ENCODE measurements around the gene PLB1. TPM values are rescaled to one million over a fixed set of nuclear protein-coding genes. Genes with fewer than 3 reads are reported as not detected.

Gene PLB1
- total RNA-seq, 2 donors from 2014 or later, result 1.0 to 12.9 TPM

- Histone ChIP-seq H3K4me3 (no peak overlapping the region), H3K9me3 (no peaks in the 10 kb centered on the region), H3K27ac (no peak overlapping the region), H3K4me1 (peaks cover 36% of the 10 kb centered on the region), H3K36me3 (replicated peaks in 1 of 2; ENCODE audit: insufficient read depth in 1 of 2, low read depth in 2 of 2) (no peaks in the 10 kb centered on the region), H3K27me3 (no peaks in the 10 kb centered on the region)
- TF ChIP-seq POLR2A (IDR thresholded peaks at IDR 0.05), result no peak
- no peak for TF ChIP-seq CTCF (IDR thresholded peaks at IDR 0.05)
- intact Hi-C loops (cut with DNase I), result no loop called here
- WGBS, 2 donors, result 75 to 76% methylated on average over 3 of the region's 3 CpGs
- no peak for ATAC-seq
- DNase-seq, result no peak
Measured at GRCh38 chr2:28616396-28616999, 120.6 kb downstream of the PLB1 start.

GRCh38 chr2:28617502-28618184, 121.8 kb downstream of the PLB1 start:
- no peak overlapping the region for H3K4me3 ChIP-seq
- no peaks in the 10 kb centered on the region for H3K36me3 ChIP-seq (replicated peaks in 1 of 2; ENCODE audit: insufficient read depth in 1 of 2, low read depth in 2 of 2)
- whole genome bisulfite sequencing, 2 donors, result 83 to 86% methylated on average over 3 of the region's 3 CpGs
- TF ChIP-seq CTCF (IDR thresholded peaks at IDR 0.05) (no peak), POLR2A (IDR thresholded peaks at IDR 0.05) (no peak)
- H3K27ac ChIP-seq, result no peak overlapping the region
- ATAC-seq, result no peak
- no peak for DNase-seq
- intact Hi-C loops (cut with DNase I), result no loop called here
- no peaks in the 10 kb centered on the region for H3K27me3 ChIP-seq
- peaks cover 46% of the 10 kb centered on the region for H3K4me1 ChIP-seq
- no peaks in the 10 kb centered on the region for H3K9me3 ChIP-seq

GRCh38 chr2:28618221-28619141, 122.6 kb downstream of the PLB1 start:
- WGBS, 2 donors, result 88% methylated on average over 9 to 11 of the region's 12 CpGs
- Histone ChIP-seq H3K9me3 (no peaks in the 10 kb centered on the region), H3K4me1 (peaks cover 41% of the 10 kb centered on the region), H3K27ac (no peak overlapping the region), H3K4me3 (no peak overlapping the region), H3K36me3 (replicated peaks in 1 of 2; ENCODE audit: insufficient read depth in 1 of 2, low read depth in 2 of 2) (no peaks in the 10 kb centered on the region), H3K27me3 (no peaks in the 10 kb centered on the region)
- ATAC-seq, result no peak
- intact Hi-C loops (cut with DNase I), result no loop called here
- no peak for DNase-seq
- TF ChIP-seq CTCF (IDR thresholded peaks at IDR 0.05), result no peak
- TF ChIP-seq POLR2A (IDR thresholded peaks at IDR 0.05), result no peak

GRCh38 chr2:28619213-28620196, 123.6 kb downstream of the PLB1 start:
- H3K4me1 ChIP-seq, result peaks cover 34% of the 10 kb centered on the region
- no peak for ATAC-seq
- no peaks in the 10 kb centered on the region for H3K9me3 ChIP-seq
- WGBS, 2 donors, result 72 to 73% methylated on average over 10 of the region's 10 CpGs
- H3K4me3 ChIP-seq, result no peak overlapping the region
- H3K27me3 ChIP-seq, result no peaks in the 10 kb centered on the region
- no peak for DNase-seq
- intact Hi-C loops (cut with DNase I), result no loop called here
- TF ChIP-seq POLR2A (IDR thresholded peaks at IDR 0.05) (no peak), CTCF (IDR thresholded peaks at IDR 0.05) (no peak)
- peak overlapping the region in 1 of 4 donors; percentile 94 for H3K27ac ChIP-seq
- H3K36me3 ChIP-seq (replicated peaks in 1 of 2; ENCODE audit: insufficient read depth in 1 of 2, low read depth in 2 of 2), result no peaks in the 10 kb centered on the region
